ENCODE results near the gene SPIRE1.

SPIRE1 gene

GRCh38 chr18:12409469-12409868, 248.4 kb downstream of the SPIRE1 start:
- no peak for DNase-seq

- no peak for DNase-seq
Measured at GRCh38 chr18:12408247-12408869, 249.5 kb downstream of the SPIRE1 start.

GRCh38 chr18:12406371-12407111, 251.4 kb downstream of the SPIRE1 start:
- no peak for DNase-seq

GRCh38 chr18:12405066-12405465, 252.8 kb downstream of the SPIRE1 start:
- no peak for DNase-seq

DNA sequence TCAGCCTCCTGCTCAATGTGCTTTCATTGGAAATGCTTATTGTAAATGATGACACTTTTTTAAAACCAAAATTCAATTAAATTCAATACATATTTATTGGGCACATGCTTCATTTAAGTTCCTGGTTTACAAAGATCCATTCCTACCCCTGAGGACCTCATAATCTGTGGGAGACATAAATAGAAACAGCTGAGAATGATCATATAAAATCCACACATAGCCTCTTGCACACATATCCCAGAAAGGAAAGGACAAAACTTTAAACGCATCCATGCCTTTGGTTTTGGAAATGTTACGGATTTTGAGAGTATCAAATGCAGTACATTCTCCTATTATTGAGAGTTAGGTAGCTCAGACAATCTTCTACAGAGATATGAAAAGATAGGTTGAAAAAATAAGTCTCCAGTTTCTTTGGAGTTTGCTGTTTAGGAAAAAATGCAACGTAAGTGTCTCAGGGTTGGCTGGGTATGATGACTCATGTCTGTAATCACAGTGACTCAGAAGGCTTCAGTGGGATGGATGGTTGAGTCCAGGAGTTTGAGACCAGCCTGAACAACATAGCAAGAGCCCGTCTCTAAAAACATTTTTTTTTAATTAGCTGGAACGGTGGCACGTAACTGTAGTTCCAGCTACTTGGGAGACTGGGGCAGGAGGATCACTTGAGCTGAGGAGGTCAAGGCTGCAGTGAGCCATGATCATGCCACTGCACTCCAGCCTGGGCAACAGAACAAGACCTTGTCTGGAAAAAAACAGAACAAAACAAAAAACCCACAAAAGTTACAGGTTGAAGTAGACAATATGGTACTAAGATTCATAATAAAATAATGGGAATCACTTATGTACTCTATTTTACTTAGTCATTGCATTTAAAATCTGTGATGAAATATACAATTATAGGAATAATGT, 254.1 kb downstream of the SPIRE1 start:
- DNase-seq, result no peak

GRCh38 chr18:12401881-12402280, 256.0 kb downstream of the SPIRE1 start:
- no peak for DNase-seq

DNA sequence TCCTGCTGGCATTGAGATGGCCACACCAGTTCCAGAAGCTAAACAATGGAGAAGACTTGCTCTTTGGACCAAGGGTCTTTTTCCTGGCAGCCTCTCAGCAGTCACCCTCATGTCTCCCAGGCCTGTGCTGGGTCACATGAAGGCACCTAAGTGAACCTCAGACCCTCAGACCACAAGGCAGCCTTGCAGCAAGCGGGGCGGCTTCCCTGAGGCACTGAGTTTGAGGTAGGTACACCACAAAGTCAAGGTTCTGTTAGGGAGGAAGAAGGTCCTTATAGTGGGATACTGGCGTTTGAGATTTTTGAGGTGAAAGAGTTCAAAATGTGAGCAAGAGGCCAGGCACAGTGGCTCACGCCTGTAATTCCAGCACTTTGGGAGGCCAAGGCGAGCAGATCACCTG, 258.7 kb downstream of the SPIRE1 start:
- no peak for DNase-seq

DNA sequence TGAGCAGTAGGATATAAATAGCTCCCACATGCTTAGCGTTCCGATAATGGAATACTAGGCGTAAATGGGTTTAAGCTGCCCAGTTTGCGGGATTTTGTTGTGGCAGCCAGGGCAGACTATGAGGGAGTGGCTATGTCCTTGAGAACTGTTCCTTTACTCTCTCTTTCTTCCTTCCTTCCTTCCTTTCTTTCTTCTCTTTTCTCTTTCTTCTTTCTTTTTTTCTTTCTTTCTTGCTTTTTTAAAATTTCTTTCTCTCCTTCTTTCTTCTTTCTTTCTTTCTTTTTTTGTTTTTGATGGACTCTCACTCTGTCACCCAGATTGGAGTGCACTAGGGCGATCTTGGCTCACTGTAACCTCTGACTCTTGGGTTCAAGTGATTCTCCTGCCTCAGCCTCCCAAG, 259.3 kb downstream of the SPIRE1 start:
- no peak for DNase-seq

- no peak for DNase-seq
Measured at GRCh38 chr18:12397793-12398192, 260.1 kb downstream of the SPIRE1 start.

- DNase-seq, result no peak
Measured at GRCh38 chr18:12397254-12397653, 260.7 kb downstream of the SPIRE1 start.
